Peyer's patch (tissue), 4 donors: Measurements from ENCODE around the gene KCTD15. TPM values are rescaled to one million over a fixed set of nuclear protein-coding genes. Genes with fewer than 3 reads are reported as not detected.

ENCODE experiments used
- DNase-seq, 3 donors: peaks; one replicate each; pipeline ENCODE4 v3.0.0-alpha.2; 2017 to 2019
- H3K27ac ChIP-seq, 4 donors: fragments of 200-600 bp; sonication (generic); one replicate each; pipeline ENCODE4 v1.5.1; 2016 to 2019
- H3K27me3 ChIP-seq, 2 donors: fragments of 200-600 bp; sonication (generic); one replicate each; pipeline ENCODE4 v1.5.1; 2019
- H3K36me3 ChIP-seq, 3 donors: fragments of 200-600 bp; sonication (generic); one replicate each; pipeline ENCODE4 v1.5.1; 2016 to 2019
- H3K4me1 ChIP-seq, 4 donors: fragments of 200-600 bp; sonication (generic); one replicate each; pipeline ENCODE4 v1.5.1; 2016 to 2019
- H3K4me3 ChIP-seq, 4 donors: fragments of 200-600 bp; sonication (generic); 1 replicate in 3 of 4; 2 replicates in 1 of 4; pipeline ENCODE4 v1.5.1; 2016 to 2019; ENCODE audit warnings: mild to moderate bottlenecking in 1 of 4
- H3K9me3 ChIP-seq, 4 donors: fragments of 200-600 bp; sonication (generic); one replicate each; pipeline ENCODE4 v1.5.1; 2016 to 2019; ENCODE audit warnings: mild to moderate bottlenecking in 1 of 4
- POLR2A ChIP-seq, 2 donors: fragments of 450-650 bp; IDR thresholded peaks; one replicate each; pipeline ENCODE4 v1.5.1; 2017; ENCODE audit warnings: antibody characterized with exemption in 2 of 2, mild to moderate bottlenecking in 2 of 2, moderate library complexity in 2 of 2
- total RNA-seq, 4 donors: library from RNA; depleted of rRNA; stranded (reverse); fragments of >200 nt; gene quantifications; one replicate each; pipeline ENCODE4 v1.1.0, GENCODE V29; 2016
- TF ChIP-seq, protein P1 (sequence below), 6 experiments: fragments of 450-650 bp in 4 of 6; fragments of 200-600 bp in 2 of 6; sonication (generic) in 1 of 6; IDR thresholded peaks; one replicate each; pipeline ENCODE4 v1.5.1; 2017 to 2019; ENCODE audit warnings: antibody characterized with exemption in 6 of 6, mild to moderate bottlenecking in 3 of 6, moderate library complexity in 1 of 6

The KCTD15 gene
- total RNA-seq, 4 donors from 2014 or later: 5.4 to 33.5 (median 21.6) TPM

DNA sequence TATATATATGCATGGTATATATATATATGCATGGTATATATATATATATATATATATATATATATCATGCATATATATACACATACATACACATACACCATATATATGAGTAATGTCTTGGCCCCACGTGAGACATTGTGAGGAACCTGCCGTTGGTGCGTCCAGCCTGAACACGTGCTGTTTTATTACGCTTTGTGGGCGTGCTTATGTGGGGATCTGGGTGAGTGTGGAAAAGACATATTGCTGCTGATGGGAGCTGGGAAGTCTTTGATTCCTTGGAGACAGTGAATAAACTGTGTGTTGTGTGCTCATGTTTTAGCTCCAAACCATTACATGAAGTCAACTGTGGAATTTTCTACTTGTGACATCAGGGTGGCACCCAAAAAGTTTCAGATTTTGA is 28.9 kb downstream of the KCTD15 start:
- H3K27ac ChIP-seq: no peak overlapping the region
- H3K27me3 ChIP-seq: no peaks in the 10 kb centered on the region
- no peaks in the 10 kb centered on the region for H3K36me3 ChIP-seq
- peak in 1 of 3 donors; percentile 6 for DNase-seq
- no peaks in the 10 kb centered on the region for H3K9me3 ChIP-seq
- H3K4me3 ChIP-seq: no peak overlapping the region
- no peak for TF ChIP-seq POLR2A (IDR thresholded peaks at IDR 0.05)
- TF ChIP-seq, protein P1, sequence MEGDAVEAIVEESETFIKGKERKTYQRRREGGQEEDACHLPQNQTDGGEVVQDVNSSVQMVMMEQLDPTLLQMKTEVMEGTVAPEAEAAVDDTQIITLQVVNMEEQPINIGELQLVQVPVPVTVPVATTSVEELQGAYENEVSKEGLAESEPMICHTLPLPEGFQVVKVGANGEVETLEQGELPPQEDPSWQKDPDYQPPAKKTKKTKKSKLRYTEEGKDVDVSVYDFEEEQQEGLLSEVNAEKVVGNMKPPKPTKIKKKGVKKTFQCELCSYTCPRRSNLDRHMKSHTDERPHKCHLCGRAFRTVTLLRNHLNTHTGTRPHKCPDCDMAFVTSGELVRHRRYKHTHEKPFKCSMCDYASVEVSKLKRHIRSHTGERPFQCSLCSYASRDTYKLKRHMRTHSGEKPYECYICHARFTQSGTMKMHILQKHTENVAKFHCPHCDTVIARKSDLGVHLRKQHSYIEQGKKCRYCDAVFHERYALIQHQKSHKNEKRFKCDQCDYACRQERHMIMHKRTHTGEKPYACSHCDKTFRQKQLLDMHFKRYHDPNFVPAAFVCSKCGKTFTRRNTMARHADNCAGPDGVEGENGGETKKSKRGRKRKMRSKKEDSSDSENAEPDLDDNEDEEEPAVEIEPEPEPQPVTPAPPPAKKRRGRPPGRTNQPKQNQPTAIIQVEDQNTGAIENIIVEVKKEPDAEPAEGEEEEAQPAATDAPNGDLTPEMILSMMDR (IDR thresholded peaks at IDR 0.05): no peak
- peaks cover 0 to 3% (median under 1%) of the 10 kb centered on the region in 4 donors for H3K4me1 ChIP-seq

DNA sequence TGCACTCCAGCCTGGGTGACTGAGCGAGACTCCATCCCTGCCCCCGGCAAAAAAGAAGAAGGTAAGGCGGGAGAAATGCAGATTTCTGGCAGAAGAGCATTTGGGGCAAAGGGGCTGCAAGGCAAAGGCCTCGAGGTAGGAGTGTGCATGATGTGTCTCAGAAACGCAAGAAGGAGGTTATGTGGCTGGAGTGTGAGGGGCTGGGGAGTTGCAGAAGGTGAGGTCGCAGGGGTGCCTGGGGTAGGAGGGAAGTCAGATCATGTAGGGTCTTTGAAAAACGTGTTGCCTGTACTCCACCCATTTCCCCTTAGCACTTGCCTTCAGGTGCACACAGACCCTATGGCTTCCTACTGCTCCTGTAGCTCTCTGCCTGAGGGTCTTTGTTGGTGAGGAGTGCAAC is 29.9 kb downstream of the KCTD15 start:
- TF ChIP-seq, protein P1 (IDR thresholded peaks at IDR 0.05): no peak
- TF ChIP-seq POLR2A (IDR thresholded peaks at IDR 0.05): no peak
- Histone ChIP-seq H3K27ac (no peak overlapping the region), H3K9me3 (no peaks in the 10 kb centered on the region), H3K27me3 (no peaks in the 10 kb centered on the region), H3K36me3 (no peaks in the 10 kb centered on the region), H3K4me1 (no peaks in the 10 kb centered on the region), H3K4me3 (no peak overlapping the region)
- no peak for DNase-seq

DNA sequence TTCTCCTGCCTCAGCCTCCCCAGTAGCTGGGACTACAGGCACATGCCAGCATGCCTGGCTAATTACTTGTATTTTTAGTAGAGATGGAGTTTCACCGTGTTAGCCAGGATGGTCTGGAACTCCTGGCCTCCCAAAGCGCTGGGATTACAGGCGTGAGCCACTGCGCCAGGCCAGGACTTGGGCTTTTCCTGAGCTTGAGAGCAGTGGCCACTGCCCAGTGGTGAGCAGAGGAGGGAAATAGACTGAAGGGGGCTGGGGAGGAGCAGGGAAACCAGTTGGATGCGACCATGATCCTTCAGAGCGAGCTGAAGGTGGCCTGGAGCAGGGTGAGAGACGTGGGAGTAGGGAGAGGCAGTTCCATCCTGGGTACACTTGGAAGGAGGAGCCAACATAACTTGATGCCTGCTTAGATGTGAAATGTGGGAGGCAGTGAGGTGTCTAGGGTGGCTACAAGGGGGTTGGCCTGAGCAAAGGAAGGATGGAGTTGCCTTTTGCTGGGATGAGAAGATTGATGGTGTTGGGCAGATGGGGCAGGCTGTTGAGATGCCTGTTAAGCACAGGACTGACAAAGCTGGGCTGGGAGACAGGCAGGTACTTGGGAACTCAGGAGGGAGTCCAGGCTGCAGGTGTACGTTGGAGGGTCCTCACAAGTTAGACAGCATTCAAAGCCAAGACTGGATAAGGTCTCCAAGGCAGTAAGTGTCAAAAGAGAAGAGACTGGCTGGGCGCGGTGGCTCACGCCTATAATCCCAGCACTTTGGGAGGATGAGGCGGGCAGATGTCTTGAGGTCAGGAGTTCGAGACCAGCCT is 31.8 kb downstream of the KCTD15 start:
- no peaks in the 10 kb centered on the region for H3K4me1 ChIP-seq
- no peak overlapping the region for H3K27ac ChIP-seq
- no peaks in the 10 kb centered on the region for H3K27me3 ChIP-seq
- H3K9me3 ChIP-seq: no peaks in the 10 kb centered on the region
- TF ChIP-seq, protein P1 (IDR thresholded peaks at IDR 0.05): no peak
- no peak for TF ChIP-seq POLR2A (IDR thresholded peaks at IDR 0.05)
- no peak overlapping the region for H3K4me3 ChIP-seq
- no peaks in the 10 kb centered on the region for H3K36me3 ChIP-seq
- no peak for DNase-seq

DNA sequence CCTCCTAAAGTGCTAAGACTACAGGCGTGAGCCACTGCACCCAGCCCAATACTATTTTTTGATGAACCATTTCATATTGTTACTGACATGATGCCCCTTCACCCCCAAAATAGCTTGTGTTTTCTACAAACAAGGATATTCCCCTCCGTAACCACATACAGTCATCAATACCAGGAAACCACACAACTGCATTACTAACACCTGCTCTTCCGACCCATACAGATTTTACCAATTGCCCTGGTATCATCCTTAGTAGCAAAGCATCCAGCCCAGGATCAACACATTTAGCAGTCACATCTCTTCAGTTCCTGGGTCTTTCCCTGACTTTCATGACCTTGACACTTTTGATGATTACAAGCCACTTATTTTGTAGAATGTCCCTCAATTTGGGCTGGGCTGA is 33.6 kb downstream of the KCTD15 start:
- H3K9me3 ChIP-seq: no peaks in the 10 kb centered on the region
- H3K27me3 ChIP-seq: no peaks in the 10 kb centered on the region
- no peak overlapping the region for H3K27ac ChIP-seq
- H3K4me3 ChIP-seq: no peak overlapping the region
- no peaks in the 10 kb centered on the region for H3K4me1 ChIP-seq
- no peaks in the 10 kb centered on the region for H3K36me3 ChIP-seq
- TF ChIP-seq, protein P1 (IDR thresholded peaks at IDR 0.05): no peak
- no peak for TF ChIP-seq POLR2A (IDR thresholded peaks at IDR 0.05)
- DNase-seq: no peak

DNA sequence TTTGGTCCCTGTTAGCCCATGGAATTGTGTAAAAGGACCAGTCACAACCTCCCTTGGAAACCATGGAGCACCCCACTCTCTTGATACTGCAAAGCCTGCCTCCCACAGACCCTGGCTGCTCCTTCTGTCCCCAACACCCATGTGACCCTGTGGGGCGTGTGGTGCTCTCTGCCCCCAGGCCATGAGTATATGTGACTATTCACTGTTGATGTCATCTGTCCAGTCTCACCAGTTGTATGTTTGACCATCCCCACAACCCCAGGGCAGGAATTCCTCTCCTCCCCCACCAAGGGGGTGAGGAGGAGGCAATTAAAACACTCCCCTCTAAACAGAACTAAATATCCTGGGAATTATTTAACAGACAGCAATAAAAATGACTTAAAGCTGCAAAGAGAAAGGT is 35.2 kb downstream of the KCTD15 start:
- Histone ChIP-seq H3K4me1 (no peaks in the 10 kb centered on the region), H3K27ac (no peak overlapping the region), H3K9me3 (no peaks in the 10 kb centered on the region), H3K27me3 (no peaks in the 10 kb centered on the region), H3K4me3 (no peak overlapping the region), H3K36me3 (no peaks in the 10 kb centered on the region)
- no peak for DNase-seq
- TF ChIP-seq, protein P1 (IDR thresholded peaks at IDR 0.05): no peak
- no peak for TF ChIP-seq POLR2A (IDR thresholded peaks at IDR 0.05)
